CD4-positive, alpha-beta T cell treated with Interleukin-15 for 1 hour (primary cell): ENCODE measurements around the gene DCAF8.

Experiments used
- DNase-seq: peaks from one replicate; pipeline ENCODE4 v3.0.0-alpha.2; 2020

The DCAF8 gene

DNA sequence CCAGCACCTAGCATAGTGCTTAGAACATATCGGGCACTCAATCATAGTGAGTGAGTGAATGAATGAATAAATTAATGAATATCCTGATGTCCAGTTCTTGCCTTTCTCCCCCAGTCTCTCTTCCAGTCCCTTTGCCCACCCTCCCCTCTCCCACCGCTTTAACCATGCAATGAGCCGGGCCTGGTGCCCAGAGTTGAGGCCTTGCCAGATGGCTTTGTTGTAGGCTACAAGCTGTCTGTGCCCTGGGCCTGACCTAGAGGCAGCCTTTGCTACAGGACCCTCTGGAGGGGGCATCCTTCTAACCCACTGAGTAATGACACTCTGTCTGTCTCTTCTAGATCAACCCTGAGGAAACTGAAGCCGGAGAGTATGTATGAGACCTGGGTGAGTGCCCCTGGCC lies 65.1 kb downstream of the DCAF8 start:
- no peak for DNase-seq

DNA sequence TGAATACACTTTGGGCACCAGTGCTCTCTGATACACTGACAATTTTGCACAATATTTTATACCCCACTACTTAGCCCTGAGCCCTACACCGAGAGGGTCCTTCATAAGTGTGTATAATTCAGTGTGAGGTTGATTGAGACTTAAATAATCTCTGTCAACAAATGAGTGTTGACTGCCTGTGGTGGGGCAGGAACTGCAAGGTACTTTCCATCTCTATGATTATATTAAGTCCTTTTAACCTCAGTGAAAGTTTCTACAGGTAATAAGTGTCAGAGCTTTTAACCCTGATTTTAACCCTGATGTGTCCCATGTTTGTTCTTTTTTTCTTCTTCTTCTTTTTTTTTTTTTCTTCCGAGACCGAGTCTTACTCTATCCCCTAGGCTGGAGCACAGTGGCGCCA lies 66.2 kb downstream of the DCAF8 start:
- DNase-seq: no peak

DNA sequence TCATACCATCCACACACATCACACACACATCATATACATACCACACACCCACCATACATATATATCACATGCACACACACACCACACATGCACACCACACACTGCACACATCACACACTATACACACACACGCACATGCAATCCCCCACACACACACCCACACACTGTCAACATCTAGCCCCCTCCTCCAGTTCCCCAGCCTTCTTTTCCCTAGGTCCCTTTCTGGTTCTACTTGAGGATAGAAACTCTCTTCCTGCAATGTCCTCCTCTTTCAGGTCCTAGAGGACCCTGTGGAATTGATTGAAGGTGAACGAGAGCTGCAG lies 67.7 kb downstream of the DCAF8 start:
- DNase-seq: no peak

DNA sequence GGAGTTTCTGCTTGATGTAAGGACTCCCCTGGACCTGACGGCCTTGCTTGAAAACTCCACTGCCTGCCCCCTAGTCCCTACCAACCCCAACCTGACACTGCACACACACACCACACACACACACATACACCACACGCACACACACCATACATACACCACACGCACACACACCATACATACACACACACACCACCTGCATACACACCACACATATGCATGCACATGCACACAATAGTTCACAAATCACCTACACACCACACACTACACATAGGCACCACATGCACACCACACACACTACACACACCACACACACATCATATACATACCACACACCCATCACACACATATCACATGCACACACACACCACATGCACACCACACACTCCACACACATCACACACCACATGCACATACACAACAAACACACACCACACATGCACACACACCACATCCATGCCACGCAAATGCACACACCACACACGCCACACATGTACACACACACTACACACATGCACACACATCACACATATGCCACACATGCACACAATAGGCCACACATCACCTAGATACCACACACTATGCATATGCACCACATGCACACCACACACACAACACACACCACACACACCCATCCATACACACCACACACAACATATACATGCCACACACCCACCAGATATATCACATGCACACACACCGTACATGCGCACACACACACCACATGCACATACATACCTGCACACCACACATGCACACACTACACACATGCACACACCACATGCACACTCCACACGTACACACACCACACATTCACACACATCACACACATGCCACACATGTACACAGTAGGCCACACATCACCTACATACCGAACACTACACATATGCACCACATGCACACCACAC lies 68.3 kb downstream of the DCAF8 start:
- no peak for DNase-seq

DNA sequence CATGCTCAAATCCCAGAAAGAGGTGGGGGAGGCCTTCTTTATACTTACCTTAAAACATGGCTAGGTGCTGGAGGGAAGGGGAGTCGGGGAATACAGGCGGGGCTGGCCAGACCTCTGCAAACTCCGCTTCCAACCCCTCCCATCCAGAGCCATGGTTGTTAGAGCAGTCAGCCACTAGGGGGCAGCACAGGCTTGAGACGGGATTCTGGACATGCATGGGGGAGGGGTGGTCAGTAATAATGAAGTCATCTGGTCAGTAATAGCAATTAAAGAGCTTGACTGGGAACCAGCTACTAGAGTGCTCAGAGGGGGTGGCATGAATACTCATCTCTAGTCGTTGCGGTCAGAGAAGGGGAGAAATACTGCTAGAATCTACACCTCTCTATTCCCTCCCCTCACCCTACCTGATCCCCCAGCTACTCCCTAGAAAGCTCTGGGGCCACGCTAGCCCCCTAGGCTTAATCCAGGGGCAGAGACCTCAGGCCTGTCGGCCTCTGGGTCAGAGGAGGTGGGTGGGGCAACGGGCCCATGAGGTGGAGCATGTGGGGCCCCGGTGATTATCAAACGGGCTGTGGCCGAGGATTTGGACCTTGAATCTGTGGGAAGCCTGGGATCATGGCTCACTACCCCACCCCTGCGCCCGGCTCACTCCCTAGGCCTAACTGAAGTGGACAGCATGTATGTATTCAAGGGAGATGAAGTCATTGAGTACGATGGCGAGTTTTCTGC lies 69.1 kb downstream of the DCAF8 start:
- peak; percentile 73 for DNase-seq

DNA sequence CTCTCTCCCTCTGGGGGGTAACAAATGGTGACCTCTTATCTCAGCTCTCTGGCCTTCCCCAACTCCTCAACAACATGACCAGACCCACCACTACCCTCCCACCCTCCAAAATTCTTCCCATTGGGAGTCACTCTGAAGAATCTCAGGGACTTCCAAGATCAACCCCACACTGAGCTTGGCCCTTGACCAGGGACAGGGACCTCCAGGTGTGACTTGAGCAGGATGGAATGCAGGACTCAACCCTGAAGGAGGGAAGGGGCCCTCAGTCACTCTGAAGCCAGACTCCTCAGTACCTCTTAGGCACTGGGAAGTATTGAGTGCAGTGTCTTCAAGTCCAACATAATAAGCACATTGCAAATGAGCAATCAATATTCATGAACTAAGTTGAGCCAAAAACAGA lies 70.1 kb downstream of the DCAF8 start:
- DNase-seq: no peak

DNA sequence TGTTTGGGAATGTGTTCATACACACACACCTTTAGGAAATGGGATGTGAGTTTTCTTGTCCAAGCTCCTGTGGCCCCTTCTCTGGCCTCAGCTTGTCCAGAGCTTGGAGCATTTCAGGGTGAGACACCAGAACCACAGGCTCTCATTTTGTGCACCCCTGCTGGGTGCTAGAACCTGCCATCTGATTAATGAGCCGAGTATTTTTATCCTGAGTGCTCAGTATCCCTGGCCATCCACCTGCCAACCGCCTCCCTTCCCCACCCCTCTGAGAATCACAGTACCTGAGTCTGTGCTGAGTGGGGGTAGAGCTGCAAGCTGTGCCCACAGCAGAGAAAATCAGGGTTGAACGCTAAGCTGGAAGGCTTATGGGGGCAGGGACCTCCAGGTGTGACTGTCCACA lies 70.6 kb downstream of the DCAF8 start:
- no peak for DNase-seq

DNA sequence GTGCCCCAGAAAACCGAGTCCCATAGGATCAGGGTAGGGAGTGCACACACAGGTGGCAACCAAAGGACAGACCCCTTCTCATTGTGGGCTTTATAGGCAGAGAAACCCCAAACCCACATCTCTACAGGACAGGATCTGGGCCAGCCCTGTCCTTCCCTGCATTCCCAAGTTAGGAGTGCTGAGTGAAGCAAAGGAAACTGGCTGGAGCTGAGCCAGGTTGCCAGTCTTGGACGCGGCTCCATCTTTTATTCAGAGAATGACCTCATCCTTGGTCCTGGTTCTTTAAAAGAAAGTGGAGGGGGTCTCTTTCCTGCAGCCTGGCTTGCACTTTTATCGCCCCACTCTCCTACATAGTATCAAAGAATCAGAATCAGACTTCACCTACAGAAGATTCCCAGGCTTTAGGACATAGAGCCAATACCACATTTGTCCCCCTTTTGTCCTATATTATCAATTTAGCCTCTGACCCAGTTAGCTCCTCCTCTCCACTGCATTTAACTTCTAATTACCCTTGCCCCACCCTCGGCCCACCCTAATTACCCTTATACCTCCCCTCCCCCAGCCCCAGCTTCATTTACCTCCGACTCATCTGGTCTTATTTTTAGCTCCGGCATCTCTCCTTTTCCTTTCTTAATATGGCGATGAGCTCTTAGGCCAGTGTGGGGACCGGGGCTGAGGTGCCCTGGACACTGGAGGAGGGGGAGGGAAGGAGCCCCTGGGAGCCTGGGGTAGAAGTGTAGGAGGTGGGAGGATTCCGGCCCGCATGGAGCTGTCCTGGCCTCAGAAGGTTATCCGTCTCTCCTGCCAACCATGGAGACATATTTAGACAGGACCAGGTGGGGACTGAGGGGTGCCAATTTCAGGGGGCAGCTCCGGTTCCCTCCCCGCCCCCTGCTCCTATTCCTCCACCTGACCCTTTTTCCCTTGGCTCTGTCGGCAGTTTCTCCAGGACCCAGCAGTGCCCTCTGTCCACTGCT lies 72.4 kb downstream of the DCAF8 start, which contains the start of gene CASQ1:
CASQ1 (plus strand) TSS at position 927 of the 977 bp plus-strand sequence. CDS start 177 bp downstream, outside the sequence.
- no peak for DNase-seq

DNA sequence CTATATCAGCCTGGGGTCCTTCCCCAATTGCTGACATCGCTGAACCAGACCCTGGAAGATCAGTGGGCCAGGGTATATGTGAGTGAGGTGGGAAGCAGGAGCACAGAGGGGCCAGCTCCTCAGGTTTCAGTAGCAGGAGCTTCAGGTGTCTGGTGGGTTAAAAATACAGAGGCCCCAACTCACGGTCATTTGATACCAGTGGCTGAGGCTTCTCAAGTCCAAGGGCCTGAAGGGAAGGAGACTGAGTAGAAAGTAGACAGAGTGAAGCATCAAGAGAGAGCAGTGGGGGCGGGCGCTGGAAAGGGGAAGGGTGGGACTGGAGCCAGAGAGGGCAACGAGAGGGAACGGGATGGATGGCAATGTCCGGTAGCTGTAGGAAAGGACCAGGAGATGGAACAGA lies 74.0 kb downstream of the DCAF8 start:
- no peak for DNase-seq

DNA sequence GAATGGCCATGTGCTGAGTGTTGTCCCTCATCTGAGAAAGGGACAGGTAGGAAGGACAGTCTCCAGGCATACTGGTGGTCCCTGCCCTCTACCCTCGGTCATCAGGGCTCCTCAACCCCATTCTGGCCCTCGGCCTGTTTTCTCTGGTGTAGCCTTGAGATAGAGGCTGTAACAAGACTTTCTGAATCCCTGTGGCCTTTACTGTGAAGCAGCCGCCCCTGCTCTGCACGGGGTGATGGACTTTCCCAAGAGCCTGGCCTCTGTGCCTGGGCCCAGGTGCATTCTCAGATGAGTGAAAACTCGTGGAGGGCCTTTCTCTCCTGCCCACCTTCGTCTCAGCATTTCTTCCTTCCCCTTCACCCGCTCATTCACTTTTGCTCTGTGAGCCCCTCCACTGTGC lies 74.9 kb downstream of the DCAF8 start:
- DNase-seq: no peak

DNA sequence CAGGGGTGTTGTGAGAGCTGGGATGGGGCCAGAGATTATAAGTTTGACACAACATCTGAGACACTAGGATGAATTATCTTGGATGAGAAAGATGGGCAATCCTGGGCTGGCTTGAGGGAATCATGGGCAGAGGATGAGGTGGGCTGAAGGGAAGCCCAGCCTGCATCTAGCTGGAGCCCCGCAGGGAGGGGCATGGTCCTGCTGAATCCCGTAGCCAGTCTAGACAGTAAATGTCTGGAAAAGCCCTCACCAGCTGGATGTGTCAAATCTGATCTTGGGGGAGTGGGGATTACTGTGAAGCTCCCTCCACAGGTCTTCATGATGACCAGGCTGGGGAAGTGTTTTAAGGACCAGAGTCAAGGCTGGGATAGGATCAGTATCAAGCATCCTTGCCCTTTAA lies 75.6 kb downstream of the DCAF8 start:
- no peak for DNase-seq

DNA sequence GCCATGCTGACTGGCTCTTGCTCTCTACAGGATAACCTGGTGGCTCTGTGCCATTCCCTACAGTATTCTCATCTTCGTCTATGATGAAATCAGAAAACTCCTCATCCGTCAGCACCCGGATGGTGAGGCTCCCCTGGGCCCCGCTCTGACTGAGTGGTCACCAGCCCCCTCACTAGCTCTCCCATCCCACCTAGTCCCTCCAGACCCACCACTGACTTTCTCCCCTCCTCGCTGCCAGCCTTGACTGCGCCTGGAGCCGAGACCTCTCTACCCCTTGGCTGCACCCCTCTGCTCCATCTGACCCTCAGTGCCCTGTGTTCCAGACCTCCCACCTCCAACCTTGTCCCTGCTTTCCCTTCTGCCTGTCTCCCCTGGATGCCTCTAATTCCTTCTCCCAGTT lies 76.1 kb downstream of the DCAF8 start:
- no peak for DNase-seq

DNA sequence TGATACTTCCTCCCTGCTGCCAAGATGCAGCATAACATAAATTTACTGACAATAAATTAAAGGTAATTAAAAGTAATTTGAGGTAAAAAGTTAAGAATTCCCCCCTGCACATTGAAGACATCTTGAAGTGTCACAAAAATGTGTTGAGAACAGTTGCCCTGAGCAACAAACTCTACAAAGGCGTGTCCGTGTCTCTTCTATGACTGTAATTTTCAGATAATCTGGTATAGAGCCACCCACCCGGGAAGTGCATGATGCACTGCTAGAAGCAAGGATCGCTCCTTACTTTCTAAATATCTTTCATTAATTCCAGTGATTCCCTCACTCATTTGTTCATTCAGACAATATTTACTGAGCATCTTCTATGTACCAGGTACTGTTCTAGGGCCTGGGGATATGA lies 83.0 kb downstream of the DCAF8 start:
- no peak for DNase-seq

DNA sequence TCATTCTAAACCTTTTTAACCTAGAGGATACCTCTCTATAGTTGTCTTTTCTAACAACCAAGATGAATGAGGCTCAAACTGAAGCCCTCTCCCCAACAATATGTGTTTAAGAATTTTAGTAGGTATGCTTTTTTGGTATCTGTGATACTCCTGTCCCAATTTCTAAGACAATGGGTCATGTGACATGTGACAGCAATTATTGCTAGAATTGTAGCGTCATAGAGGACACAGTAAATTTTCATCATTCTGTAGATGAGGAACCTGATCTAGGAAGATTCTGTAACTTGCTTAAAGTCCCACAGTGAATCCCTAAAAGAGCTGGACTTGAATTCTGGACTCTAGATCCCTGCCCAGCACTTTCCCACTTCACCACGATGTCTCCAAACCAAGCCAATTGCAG lies 83.6 kb downstream of the DCAF8 start:
- DNase-seq: no peak

DNA sequence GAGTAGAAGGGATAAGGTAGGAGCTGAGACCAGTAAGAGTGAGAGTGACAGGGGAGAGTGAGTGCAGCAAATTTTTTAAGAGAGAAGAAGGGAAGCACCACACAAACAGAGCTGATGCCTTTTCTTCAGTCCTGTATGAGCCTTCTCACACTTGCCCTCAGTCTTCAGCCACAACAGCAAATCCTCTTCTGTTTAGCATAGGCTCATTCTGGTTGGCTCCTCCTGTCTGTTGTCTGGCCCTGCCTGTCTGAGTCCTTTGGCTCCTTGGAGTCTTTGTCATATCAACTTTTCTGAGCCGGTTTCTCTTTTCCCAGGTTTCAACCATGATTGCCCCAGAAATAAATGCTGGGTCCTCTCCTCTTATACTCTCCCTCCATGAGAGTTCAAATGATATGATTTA lies 84.7 kb downstream of the DCAF8 start:
- no peak for DNase-seq

DNA sequence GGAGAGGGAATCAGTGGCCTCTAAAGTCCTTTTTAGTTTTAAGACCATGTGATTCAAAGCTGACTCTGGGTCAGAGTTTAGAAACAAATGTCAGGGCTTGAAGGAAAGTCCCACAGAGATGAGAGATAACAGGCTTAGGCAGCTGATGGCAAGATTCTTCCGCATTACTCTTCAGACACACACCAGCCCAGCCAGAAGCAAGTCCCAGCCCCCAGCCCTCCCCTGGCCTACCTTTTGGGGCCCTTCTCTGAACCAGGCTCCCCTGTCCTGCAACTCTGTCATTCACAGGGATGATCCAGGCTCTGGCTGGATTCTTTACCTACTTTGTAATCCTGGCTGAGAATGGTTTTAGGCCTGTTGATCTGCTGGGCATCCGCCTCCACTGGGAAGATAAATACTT lies 85.1 kb downstream of the DCAF8 start:
- DNase-seq: no peak

DNA sequence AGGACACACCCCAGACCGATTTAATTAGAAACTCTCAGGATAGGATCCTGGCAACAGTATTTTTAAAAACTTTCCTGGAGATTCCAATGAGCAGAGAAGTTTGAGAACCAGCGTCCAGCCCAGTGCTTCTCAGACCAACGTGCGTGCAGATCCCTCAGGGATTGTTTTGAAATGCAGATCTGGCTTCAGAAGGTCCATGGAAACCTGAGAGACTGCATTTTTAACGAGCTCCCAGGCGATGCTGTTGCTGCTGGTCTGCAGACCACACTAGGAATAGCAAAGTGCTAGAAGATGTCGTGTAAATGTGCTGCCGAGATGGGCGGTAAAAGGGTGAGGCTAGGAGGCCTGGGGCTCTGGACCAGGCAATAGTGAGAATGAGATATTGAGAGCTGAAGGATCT lies 90.4 kb downstream of the DCAF8 start:
- DNase-seq: no peak

DNA sequence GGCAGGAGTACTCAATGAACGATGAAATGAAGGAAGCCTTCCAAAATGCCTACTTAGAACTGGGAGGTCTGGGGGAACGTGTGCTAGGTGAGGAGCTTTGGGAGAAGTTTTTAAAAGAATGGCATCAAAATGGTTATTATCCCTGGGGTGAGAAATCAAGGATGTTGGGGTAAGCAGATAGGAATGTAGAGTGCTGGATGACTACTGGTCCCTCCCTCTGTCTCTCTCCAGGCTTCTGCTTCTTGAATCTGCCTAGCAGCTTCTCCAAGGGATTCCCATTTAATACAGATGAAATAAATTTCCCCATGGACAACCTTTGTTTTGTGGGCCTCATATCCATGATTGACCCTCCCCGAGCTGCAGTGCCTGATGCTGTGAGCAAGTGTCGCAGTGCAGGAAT lies 91.0 kb downstream of the DCAF8 start:
- DNase-seq: no peak

DNA sequence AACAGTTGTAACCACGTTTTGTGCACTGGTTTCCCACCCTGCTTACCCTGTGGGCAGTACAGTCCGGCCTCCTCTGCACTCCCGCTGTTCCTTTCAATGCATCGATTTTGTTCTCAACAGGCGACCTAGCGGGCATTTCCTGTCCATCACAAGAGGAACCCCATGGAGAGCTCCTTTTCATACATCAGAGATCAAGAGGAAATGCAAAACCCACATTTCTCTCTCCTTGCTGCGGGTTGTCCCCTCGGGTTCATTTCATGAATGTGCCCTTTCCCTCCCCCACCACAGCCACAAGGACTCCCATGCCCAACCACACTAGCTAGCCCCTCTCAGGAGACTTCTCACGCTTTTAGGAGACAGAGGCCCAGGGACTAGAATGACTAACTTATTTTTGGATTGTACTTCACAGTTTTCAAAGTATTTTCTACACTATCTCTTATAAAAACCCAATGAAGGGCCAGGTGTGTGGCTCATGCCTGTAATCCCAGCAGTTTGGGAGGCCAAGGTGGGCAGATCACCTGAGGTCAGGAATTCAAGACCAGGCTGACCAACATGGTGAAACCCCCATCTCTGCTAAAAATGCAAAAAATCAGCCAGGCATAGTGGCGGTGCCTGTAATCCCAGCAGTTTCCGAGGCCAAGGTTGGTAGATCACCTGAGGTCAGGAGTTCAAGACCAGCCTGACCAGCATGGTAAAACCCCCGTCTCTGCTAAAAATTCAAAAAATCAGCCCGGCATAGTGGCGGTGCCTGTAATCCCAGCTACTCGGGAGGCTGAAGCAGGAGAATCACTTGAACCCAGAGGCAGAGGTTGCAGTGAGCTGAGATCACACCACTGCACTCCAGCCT lies 92.6 kb downstream of the DCAF8 start:
- DNase-seq: no peak

DNA sequence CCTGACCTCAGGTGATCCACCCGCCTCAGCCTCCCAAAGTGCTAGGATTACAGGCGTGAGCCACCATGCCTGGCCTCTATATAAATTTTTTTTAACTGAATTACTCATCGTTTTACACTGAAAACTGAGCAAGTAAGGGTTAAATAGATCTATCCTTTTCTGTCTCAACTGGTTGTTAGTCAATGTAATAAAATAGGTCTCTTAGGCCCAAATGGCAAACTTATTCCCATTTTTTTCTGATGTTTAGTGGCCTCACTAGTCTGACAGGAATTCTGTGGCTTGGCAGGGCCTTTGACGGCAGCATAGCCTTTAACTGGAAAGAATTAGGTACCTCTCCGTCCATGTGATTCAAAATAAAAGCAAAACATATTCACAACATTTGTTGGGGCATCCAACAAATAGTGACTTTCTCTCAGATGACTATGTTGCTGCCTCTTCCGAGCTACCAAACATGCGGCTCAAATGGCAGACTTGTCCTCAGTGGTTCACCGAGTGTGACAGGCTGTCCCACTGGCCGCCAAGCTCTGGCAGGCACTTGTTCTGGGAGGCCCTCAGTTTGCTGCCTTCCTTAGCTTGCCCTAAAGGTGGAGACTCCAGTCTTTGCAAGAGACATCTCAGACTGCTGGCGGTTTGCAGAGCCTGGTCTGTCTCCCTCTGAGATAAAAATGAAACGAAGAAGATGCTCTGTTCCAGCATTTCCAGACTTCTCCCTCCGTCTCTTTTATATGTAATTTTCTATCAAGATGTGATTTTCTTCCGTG lies 93.6 kb downstream of the DCAF8 start:
- no peak for DNase-seq

DNA sequence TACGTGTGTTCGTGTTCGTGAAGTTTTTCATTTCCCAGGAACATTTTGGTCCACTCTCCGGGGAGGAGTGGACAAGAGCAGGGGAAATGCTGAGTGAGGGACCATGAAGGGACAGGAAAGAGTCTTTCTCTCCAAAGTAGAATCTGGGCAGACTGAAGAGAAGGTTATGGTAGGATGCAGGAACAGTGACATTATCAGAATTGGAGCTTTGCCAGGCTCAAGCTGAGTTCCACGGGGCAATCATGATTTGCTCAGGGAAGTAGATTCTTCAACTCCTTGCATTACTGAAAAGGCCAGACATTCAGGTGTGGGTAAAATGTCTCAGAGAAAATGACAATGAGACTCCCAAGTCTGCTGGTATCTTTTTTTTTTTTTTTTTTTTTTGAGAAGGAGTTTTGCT lies 94.3 kb downstream of the DCAF8 start:
- DNase-seq: no peak

DNA sequence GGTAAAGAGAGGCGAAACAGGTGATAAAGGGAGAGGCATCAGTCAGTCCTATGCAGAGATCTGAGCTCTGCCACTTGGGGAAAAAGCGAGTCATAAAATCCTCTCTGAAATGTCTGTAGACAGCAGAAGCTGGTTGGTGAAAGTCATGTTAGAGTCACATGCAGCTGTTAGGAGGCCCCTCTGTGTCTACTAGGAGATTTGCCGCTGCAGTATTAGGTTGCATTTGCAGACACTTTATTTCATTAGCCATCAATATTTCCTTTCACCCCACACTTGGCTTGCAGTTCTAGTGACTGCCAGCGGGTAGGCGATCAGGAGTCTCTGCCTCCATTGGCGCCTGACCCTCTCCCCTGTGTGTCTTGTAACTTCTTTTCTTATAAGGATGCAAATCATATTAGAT lies 94.8 kb downstream of the DCAF8 start:
- no peak for DNase-seq
